Neural crest cell (in vitro differentiated cells): Measurements from ENCODE around the gene RIMS1. TPM values are rescaled to one million over a fixed set of nuclear protein-coding genes. Genes with fewer than 3 reads are reported as not detected.
"Not testable (repeated sequence)": the region's sequence is repeated elsewhere in the genome, so short reads cannot be mapped to it uniquely, and the experiment has no call there.

Experiments used
- DNase-seq: peaks from one replicate; pipeline ENCODE4 v3.0.0; 2021; ENCODE audit warnings: low read depth, mixed read lengths, low spot score
- H3K27ac Mint-ChIP-seq: one replicate; pipeline ENCODE4 v1.8.0; 2021; ENCODE audit warnings: mild to moderate bottlenecking, mixed read lengths; ENCODE audit not compliant: unreplicated experiment
- H3K27me3 Mint-ChIP-seq: 2 replicates; pipeline ENCODE4 v1.8.0; 2021; ENCODE audit warnings: low read depth, mild to moderate bottlenecking, mixed read lengths
- H3K36me3 Mint-ChIP-seq: 2 replicates; pipeline ENCODE4 v1.8.0; 2021; ENCODE audit warnings: low read depth, mild to moderate bottlenecking, mixed read lengths
- H3K4me1 Mint-ChIP-seq: 2 replicates; pipeline ENCODE4 v1.8.0; 2021; ENCODE audit warnings: mixed read lengths
- H3K4me3 Mint-ChIP-seq: one replicate; pipeline ENCODE4 v1.8.0; 2021; ENCODE audit warnings: mild to moderate bottlenecking, mixed read lengths
- H3K9me3 Mint-ChIP-seq: 2 replicates; pipeline ENCODE4 v1.8.0; 2021; ENCODE audit warnings: mixed read lengths
- CTCF ChIP-seq: fragments of 200-600 bp; sonication (generic); conservative IDR thresholded peaks from 2 replicates; pipeline ENCODE4 v1.5.0; 2021; ENCODE audit warnings: antibody characterized with exemption, mild to moderate bottlenecking
- total RNA-seq: library from RNA; stranded (reverse); gene quantifications from 2 replicates; pipeline ENCODE4 v1.2.1, GENCODE V29; 2021

The RIMS1 gene
- total RNA-seq, 1 donor from 2014 or later: 4.5 TPM

- Mint-ChIP-seq H3K27me3 (no peaks in the 10 kb centered on the region), H3K36me3 (no peaks in the 10 kb centered on the region), H3K27ac (no peak overlapping the region), H3K4me1 (no peaks in the 10 kb centered on the region), H3K4me3 (no peak overlapping the region), H3K9me3 (no peaks in the 10 kb centered on the region)
- no peak for DNase-seq
- TF ChIP-seq CTCF: no peak
Observed at GRCh38 chr6:72316675-72317380, 430.5 kb downstream of the RIMS1 start.

- no peak for DNase-seq
- Mint-ChIP-seq H3K9me3 (no peaks in the 10 kb centered on the region), H3K27me3 (no peaks in the 10 kb centered on the region), H3K4me1 (no peaks in the 10 kb centered on the region), H3K27ac (no peak overlapping the region), H3K4me3 (no peak overlapping the region), H3K36me3 (no peaks in the 10 kb centered on the region)
- TF ChIP-seq CTCF: no peak
Observed at GRCh38 chr6:72321788-72322187, 435.4 kb downstream of the RIMS1 start.

- Mint-ChIP-seq H3K4me3 (no peak overlapping the region), H3K4me1 (no peaks in the 10 kb centered on the region), H3K27me3 (no peaks in the 10 kb centered on the region), H3K27ac (no peak overlapping the region), H3K9me3 (no peaks in the 10 kb centered on the region), H3K36me3 (no peaks in the 10 kb centered on the region)
- no peak for TF ChIP-seq CTCF
- no peak for DNase-seq
Observed at GRCh38 chr6:72322771-72323170, 436.4 kb downstream of the RIMS1 start.

- Mint-ChIP-seq H3K36me3 (no peaks in the 10 kb centered on the region), H3K4me1 (no peaks in the 10 kb centered on the region), H3K4me3 (no peak overlapping the region), H3K27me3 (no peaks in the 10 kb centered on the region), H3K9me3 (no peaks in the 10 kb centered on the region), H3K27ac (no peak overlapping the region)
- no peak for DNase-seq
- no peak for TF ChIP-seq CTCF
Observed at GRCh38 chr6:72324591-72324990, 438.2 kb downstream of the RIMS1 start.

GRCh38 chr6:72328775-72329174 lies 442.4 kb downstream of the RIMS1 start:
- Mint-ChIP-seq H3K4me3 (no peak overlapping the region), H3K9me3 (no peaks in the 10 kb centered on the region), H3K27me3 (no peaks in the 10 kb centered on the region), H3K4me1 (no peaks in the 10 kb centered on the region), H3K27ac (no peak overlapping the region), H3K36me3 (no peaks in the 10 kb centered on the region)
- DNase-seq: no peak
- TF ChIP-seq CTCF: no peak

GRCh38 chr6:72335203-72335602 lies 448.9 kb downstream of the RIMS1 start:
- not testable (repeated sequence) for H3K4me1 Mint-ChIP-seq, H3K4me3 Mint-ChIP-seq, H3K27ac Mint-ChIP-seq, H3K27me3 Mint-ChIP-seq, DNase-seq, H3K36me3 Mint-ChIP-seq, H3K9me3 Mint-ChIP-seq
